H1 (cell line): ENCODE data around the gene RALGDS. TPM values are rescaled to one million over a fixed set of nuclear protein-coding genes. Genes with fewer than 3 reads are reported as not detected.

Experiments used
- CTCF ChIA-PET: fragments of 300-600 bp; sonication (Branson Sonifier 250); formaldehyde crosslinking; loops from one replicate; lab custom pipeline; 2021; ENCODE audit not compliant: partially characterized antibody; lab: Charles Lee
- POLR2A ChIA-PET: fragments of 300-600 bp; sonication (Branson Sonifier 250); formaldehyde crosslinking; loops from one replicate; lab custom pipeline; 2021; ENCODE audit warnings: inconsistent platforms; ENCODE audit not compliant: partially characterized antibody; lab: Charles Lee
- DNase-seq, 2 experiments: peaks; one replicate each; pipeline versions ENCODE4 v3.0.0 to v3.0.0-alpha.2; 2010 to 2022; ENCODE audit warnings: low spot score in 2 of 2, low read depth in 1 of 2, mixed read lengths in 1 of 2
- FAIRE-seq: peaks from 2 replicates; lab custom pipeline; 2011; peaks lifted over from hg19 to GRCh38; lab: Jason Lieb, UNC
- H2AFZ ChIP-seq: 2 replicates; pipeline ENCODE4 v1.8.1; 2012; ENCODE audit warnings: low read length, inconsistent platforms
- H2AK5ac ChIP-seq: 2 replicates; pipeline ENCODE4 v1.6.1; 2013; ENCODE audit warnings: low read depth, low read length
- H2BK120ac ChIP-seq: replicated peaks from 2 replicates; pipeline ENCODE3; 2013; ENCODE audit warnings: low read depth, low read length, inconsistent platforms
- H2BK12ac ChIP-seq: 2 replicates; pipeline ENCODE4 v1.6.1; 2013; ENCODE audit warnings: low read depth, low read length
- H2BK15ac ChIP-seq: 2 replicates; pipeline ENCODE4 v1.6.1; 2013; ENCODE audit warnings: low read length
- H2BK20ac ChIP-seq: 2 replicates; pipeline ENCODE4 v1.6.1; 2013; ENCODE audit warnings: low read length
- H2BK5ac ChIP-seq: 2 replicates; pipeline ENCODE4 v1.6.1; 2013; ENCODE audit warnings: low read depth, low read length
- H3K14ac ChIP-seq: 2 replicates; pipeline ENCODE4 v1.6.1; 2013; ENCODE audit warnings: inconsistent platforms; ENCODE audit not compliant: insufficient read length
- H3K18ac ChIP-seq: 2 replicates; pipeline ENCODE4 v1.6.1; 2013; ENCODE audit warnings: low read length; ENCODE audit errors: extremely low read depth
- H3K23ac ChIP-seq: 2 replicates; pipeline ENCODE4 v1.6.1; 2013; ENCODE audit warnings: inconsistent platforms; ENCODE audit not compliant: insufficient read length
- H3K23me2 ChIP-seq: 2 replicates; pipeline ENCODE4 v1.6.1; 2013; ENCODE audit warnings: low read depth, low read length
- H3K27ac ChIP-seq: 2 replicates; pipeline ENCODE4 v1.6.1; 2011; ENCODE audit warnings: low read depth, low read length, inconsistent platforms
- H3K27me3 ChIP-seq, 4 experiments: replicated peaks in 1 of 4; 1 replicate in 1 of 4; 2 replicates in 3 of 4; pipeline versions ENCODE4 v1.6.1 to v1.8.1; 2011 to 2013; ENCODE audit warnings: low read length in 3 of 4, mild to moderate bottlenecking in 3 of 4, inconsistent platforms in 2 of 4, mixed read lengths in 2 of 4, moderate library complexity in 1 of 4; ENCODE audit not compliant: control insufficient read depth in 3 of 4, insufficient read depth in 3 of 4; ENCODE audit errors: extremely low read depth in 1 of 4
- H3K36me3 ChIP-seq, 4 experiments: 2 replicates each; pipeline versions ENCODE4 v1.6.1 to v1.8.1; 2011 to 2013; ENCODE audit warnings: mild to moderate bottlenecking in 4 of 4, low read length in 3 of 4, moderate library complexity in 2 of 4, control low read depth in 1 of 4, inconsistent platforms in 1 of 4; ENCODE audit not compliant: insufficient read depth in 4 of 4, control insufficient read depth in 2 of 4
- H3K4ac ChIP-seq: replicated peaks from 2 replicates; pipeline ENCODE3; 2013; ENCODE audit warnings: low read length, low read depth, mixed read lengths, inconsistent platforms; ENCODE audit not compliant: insufficient read length
- H3K4me1 ChIP-seq, 4 experiments: replicated peaks in 1 of 4; 1 replicate in 1 of 4; 2 replicates in 3 of 4; pipeline versions ENCODE4 v1.6.1 to v1.8.1; 2011 to 2013; ENCODE audit warnings: low read length in 3 of 4, inconsistent platforms in 2 of 4, mixed read lengths in 1 of 4; ENCODE audit not compliant: insufficient read depth in 4 of 4, control insufficient read depth in 3 of 4
- H3K4me2 ChIP-seq, 2 experiments: 2 replicates each; pipeline versions ENCODE4 v1.6.1 to v1.8.1; 2011 to 2013; ENCODE audit warnings: low read depth in 2 of 2, low read length in 2 of 2, control low read depth in 1 of 2, inconsistent platforms in 1 of 2, mild to moderate bottlenecking in 1 of 2; ENCODE audit not compliant: insufficient read depth in 1 of 2
- H3K4me3 ChIP-seq, 4 experiments: fragments of 200-600, 300-600 bp in 1 of 4; sonication (generic), shearing (Covaris generic), sonication (Bioruptor Twin) in 1 of 4; 2 replicates each; pipeline versions ENCODE4 v1.5.1 to v1.8.1; 2011 to 2016; ENCODE audit warnings: low read length in 4 of 4, low read depth in 3 of 4, control low read depth in 2 of 4, inconsistent platforms in 2 of 4, mild to moderate bottlenecking in 2 of 4, mixed read lengths in 1 of 4, moderate library complexity in 1 of 4; ENCODE audit not compliant: insufficient read depth in 2 of 4; ENCODE audit errors: extremely low read depth in 1 of 4
- H3K56ac ChIP-seq: replicated peaks from 2 replicates; pipeline ENCODE3; 2013; ENCODE audit warnings: low read depth, mild to moderate bottlenecking, mixed read lengths, low read length, inconsistent platforms; ENCODE audit not compliant: insufficient read length
- H3K79me1 ChIP-seq: 2 replicates; pipeline ENCODE4 v1.6.1; 2013; ENCODE audit warnings: low read depth, low read length, control low read depth
- H3K79me2 ChIP-seq, 2 experiments: 2 replicates each; pipeline versions ENCODE4 v1.6.1 to v1.8.1; 2012 to 2013; ENCODE audit warnings: low read length in 2 of 2, mild to moderate bottlenecking in 2 of 2, inconsistent platforms in 1 of 2; ENCODE audit not compliant: insufficient read depth in 2 of 2, control insufficient read depth in 1 of 2
- H3K9ac ChIP-seq, 4 experiments: replicated peaks in 1 of 4; 1 replicate in 1 of 4; 2 replicates in 3 of 4; pipeline versions ENCODE4 v1.6.1 to v1.8.1; 2011 to 2013; ENCODE audit warnings: low read depth in 3 of 4, low read length in 3 of 4, control low read depth in 2 of 4, mild to moderate bottlenecking in 2 of 4, moderate library complexity in 2 of 4, inconsistent platforms in 1 of 4; ENCODE audit errors: extremely low read depth in 1 of 4
- H3K9me3 ChIP-seq, 2 experiments: 2 replicates each; pipeline versions ENCODE4 v1.6.1 to v1.8.1; 2012 to 2013; ENCODE audit warnings: mild to moderate bottlenecking in 2 of 2, moderate library complexity in 2 of 2, control low read depth in 1 of 2, inconsistent platforms in 1 of 2, low read depth in 1 of 2, low read length in 1 of 2, mixed read lengths in 1 of 2; ENCODE audit not compliant: insufficient read depth in 2 of 2
- H4K20me1 ChIP-seq, 2 experiments: replicated peaks in 1 of 2; 2 replicates each; pipeline versions ENCODE3 to v1.8.1; 2011 to 2013; ENCODE audit warnings: inconsistent platforms in 2 of 2, low read length in 2 of 2, mild to moderate bottlenecking in 1 of 2; ENCODE audit not compliant: insufficient read depth in 2 of 2, control insufficient read depth in 1 of 2
- H4K5ac ChIP-seq: 2 replicates; pipeline ENCODE4 v1.6.1; 2013; ENCODE audit warnings: low read length, low read depth, mixed read lengths, inconsistent platforms; ENCODE audit not compliant: insufficient read length
- H4K8ac ChIP-seq: 2 replicates; pipeline ENCODE4 v1.8.0; 2013; ENCODE audit warnings: mild to moderate bottlenecking, moderate library complexity, low read length, inconsistent platforms; ENCODE audit not compliant: insufficient read depth; ENCODE audit errors: extremely low read depth
- H4K91ac ChIP-seq: replicated peaks from 2 replicates; pipeline ENCODE3; 2013; ENCODE audit warnings: low read length, mixed read lengths, inconsistent platforms; ENCODE audit not compliant: insufficient read length
- BRCA1 ChIP-seq: IDR thresholded peaks from 2 replicates; pipeline ENCODE4 v1.6.1; 2012; ENCODE audit warnings: low read depth, low read length, improper control_type of control experiment
- CBX8 ChIP-seq: fragments of 300-800, 300-1000 bp; sonication (generic); IDR thresholded peaks from 2 replicates; pipeline ENCODE4 v1.7.1; 2016; ENCODE audit warnings: low read depth, low read length, borderline replicate concordance
- CEBPB ChIP-seq: IDR thresholded peaks from 2 replicates; pipeline ENCODE4 v1.6.1; 2012; ENCODE audit warnings: low read depth, low read length
- GTF2F1 ChIP-seq: IDR thresholded peaks from 2 replicates; pipeline ENCODE4 v1.6.1; 2012; ENCODE audit warnings: low read depth, low read length, improper control_type of control experiment, borderline replicate concordance
- KDM1A ChIP-seq: fragments of 200-600, 300-600 bp; sonication (generic); IDR thresholded peaks from 2 replicates; pipeline ENCODE4 v1.7.1; 2016; ENCODE audit warnings: mild to moderate bottlenecking, low read length, borderline replicate concordance
- KDM4A ChIP-seq: IDR thresholded peaks from one replicate; pipeline ENCODE4 v1.7.1; 2012; ENCODE audit warnings: low read depth, mild to moderate bottlenecking, moderate library complexity, low read length, inconsistent platforms; ENCODE audit not compliant: severe bottlenecking
- SIX5 ChIP-seq: IDR thresholded peaks from 2 replicates; pipeline ENCODE4 v1.6.1; 2011; ENCODE audit warnings: mild to moderate bottlenecking, low read depth, low read length
- SUZ12 ChIP-seq: fragments of 200-600 bp; sonication (generic); IDR thresholded peaks from 2 replicates; pipeline ENCODE4 v1.6.1; 2012; ENCODE audit warnings: mild to moderate bottlenecking, inconsistent platforms, low read length, moderate library complexity, mixed read lengths
- WGBS, 2 experiments: shearing (Covaris generic) in 1 of 2; methylation state at CpG; one replicate each; pipeline versions ENCODE4 v1.1.6 to v1.1.7; 2013 to 2015; ENCODE audit warnings: low lambda C conversion rate in 2 of 2, mixed read lengths in 2 of 2, inconsistent platforms in 1 of 2, low coverage in 1 of 2, missing lambda C conversion rate in 1 of 2; ENCODE audit not compliant: insufficient replicate concordance in 2 of 2, insufficient coverage in 1 of 2, insufficient read length in 1 of 2; ENCODE audit errors: extremely low coverage in 1 of 2, missing lambda C conversion rate in 1 of 2; 5-methylcytosine and 5-hydroxymethylcytosine counted together
- polyA plus RNA-seq, 7 experiments: library from polyadenylated mRNA; depleted of rRNA in 3 of 7; stranded (reverse) in 5 of 7; unstranded in 2 of 7; fragments of >200 nt in 5 of 7; fragments of 200-250 nt in 2 of 7; gene quantifications; 1 replicate in 5 of 7; 2 replicates in 1 of 7; 4 replicates in 1 of 7; pipeline versions ENCODE4 v1.2.1 to v1.2.3, GENCODE V29; 2011 to 2013; ENCODE audit warnings: missing spikeins in 2 of 7, mixed read lengths in 2 of 7
- total RNA-seq: library from RNA; stranded (reverse); fragmentation: NEBNext Ultra II Directional; extraction: Animal tissue kit (Norgen Biotek cat#: 25700); gene quantifications from 2 replicates; pipeline ENCODE4 v1.2.1, GENCODE V29; 2021

The RALGDS gene
- total and polyA plus RNA-seq, 2 of the 8 experiments (the other 6 are each of a cell fraction or from before 2014, with no cell fraction given), result 14.5 to 25.5 TPM

GRCh38 chr9:133065070-133065388 lies 56.0 kb downstream of the RALGDS start:
- ChIA-PET POLR2A (interaction anchor here (1.3 to 2.1 kb wide), 3 partner anchors 9 to 16 kb away, joined by 3 to 5 read pairs (median 5); no protein-coding TSS in a partner anchor), CTCF (interaction anchor here (0.9 to 1.5 kb wide), 3 partner anchors 11 to 310 kb away, joined by 3 to 4 read pairs (median 3); no protein-coding TSS in a partner anchor)
- Histone ChIP-seq H3K56ac (no peak overlapping the region), H3K79me2 (no peaks in the 10 kb centered on the region), H2BK120ac (no peak overlapping the region), H4K8ac (no peak overlapping the region), H2BK12ac (no peak overlapping the region), H3K9me3 (no peaks in the 10 kb centered on the region), H3K23ac (no peak overlapping the region), H3K27ac (no peak overlapping the region), H2BK20ac (no peak overlapping the region), H3K14ac (no peak overlapping the region), H3K4me2 (no peak overlapping the region), H4K91ac (no peak overlapping the region), H3K79me1 (no peaks in the 10 kb centered on the region), H3K4me3 (no peak overlapping the region), H3K27me3 (no peaks in the 10 kb centered on the region), H3K23me2 (no peaks in the 10 kb centered on the region), H2BK5ac (no peak overlapping the region), H3K4me1 (peaks cover 4 to 9% (median 7%) of the 10 kb centered on the region in 4 experiments), H3K4ac (no peak overlapping the region), H2AFZ (no peak overlapping the region), H2AK5ac (no peak overlapping the region), H4K20me1 (peaks cover 0 to 1% of the 10 kb centered on the region in 2 experiments), H2BK15ac (no peak overlapping the region), H3K9ac (no peak overlapping the region), H3K18ac (no peak overlapping the region), H4K5ac (no peak overlapping the region), H3K36me3 (no peaks in the 10 kb centered on the region; a peak in 3 of 8 replicates)
- FAIRE-seq (no peak), DNase-seq (no peak)
- WGBS, 2 experiments, result 88% methylated on average over 17 of the region's 17 CpGs; no CpG with 5 or more reads in 1 of the 2 experiments
- no peak for TF ChIP-seq BRCA1
- no peak for TF ChIP-seq GTF2F1
- no peak for TF ChIP-seq KDM4A
- no peak for TF ChIP-seq CEBPB
- no peak for TF ChIP-seq SUZ12
- TF ChIP-seq CBX8, result no peak
- TF ChIP-seq SIX5, result no peak
- no peak for TF ChIP-seq KDM1A
